Measurements from ENCODE around the gene AZI2. TPM values are rescaled to one million over a fixed set of nuclear protein-coding genes. Genes with fewer than 3 reads are reported as not detected.

The AZI2 gene
- total RNA-seq, 4 donors from 2014 or later: 44.0 to 51.1 (median 46.6) TPM

DNA sequence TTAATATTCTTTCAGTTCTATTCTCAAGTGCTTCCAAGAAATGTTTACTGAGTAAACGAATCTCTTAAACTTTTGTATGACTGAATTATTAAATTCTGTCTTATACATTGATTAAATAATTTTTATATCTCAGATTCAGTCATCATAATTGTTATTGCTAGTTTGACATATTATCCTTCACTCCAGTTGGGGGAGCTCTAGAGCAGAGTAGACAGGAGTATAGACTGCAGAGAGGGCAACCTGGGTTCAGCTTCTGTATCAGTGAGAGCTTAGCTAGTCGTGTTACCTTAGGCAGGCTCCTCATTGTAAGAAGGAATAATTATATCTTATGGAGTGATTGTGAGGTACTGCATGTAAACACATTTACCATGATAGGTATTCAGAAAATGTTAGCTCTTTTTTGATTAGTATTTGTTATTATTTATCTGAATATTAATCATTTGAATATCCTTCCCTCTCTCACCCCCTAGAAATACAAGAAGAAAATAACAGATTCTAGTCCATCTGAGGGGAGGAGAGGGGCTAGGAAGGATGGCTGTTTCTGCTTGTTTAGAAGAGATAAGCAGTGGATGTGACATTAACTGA is 31.1 kb downstream of the AZI2 start:
- WGBS, 2 donors: 39 to 42% methylated on average over 2 of the region's 2 CpGs
- TF ChIP-seq, protein P1, sequence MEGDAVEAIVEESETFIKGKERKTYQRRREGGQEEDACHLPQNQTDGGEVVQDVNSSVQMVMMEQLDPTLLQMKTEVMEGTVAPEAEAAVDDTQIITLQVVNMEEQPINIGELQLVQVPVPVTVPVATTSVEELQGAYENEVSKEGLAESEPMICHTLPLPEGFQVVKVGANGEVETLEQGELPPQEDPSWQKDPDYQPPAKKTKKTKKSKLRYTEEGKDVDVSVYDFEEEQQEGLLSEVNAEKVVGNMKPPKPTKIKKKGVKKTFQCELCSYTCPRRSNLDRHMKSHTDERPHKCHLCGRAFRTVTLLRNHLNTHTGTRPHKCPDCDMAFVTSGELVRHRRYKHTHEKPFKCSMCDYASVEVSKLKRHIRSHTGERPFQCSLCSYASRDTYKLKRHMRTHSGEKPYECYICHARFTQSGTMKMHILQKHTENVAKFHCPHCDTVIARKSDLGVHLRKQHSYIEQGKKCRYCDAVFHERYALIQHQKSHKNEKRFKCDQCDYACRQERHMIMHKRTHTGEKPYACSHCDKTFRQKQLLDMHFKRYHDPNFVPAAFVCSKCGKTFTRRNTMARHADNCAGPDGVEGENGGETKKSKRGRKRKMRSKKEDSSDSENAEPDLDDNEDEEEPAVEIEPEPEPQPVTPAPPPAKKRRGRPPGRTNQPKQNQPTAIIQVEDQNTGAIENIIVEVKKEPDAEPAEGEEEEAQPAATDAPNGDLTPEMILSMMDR (IDR thresholded peaks at IDR 0.05): no peak
- no peak for TF ChIP-seq POLR2A (IDR thresholded peaks at IDR 0.05)
- no peak overlapping the region for H3K4me3 ChIP-seq (ENCODE audit: low read depth, poor library complexity, severe bottlenecking)
- intact Hi-C loops (cut with DNase I; ENCODE audit: low total_unique reads): no loop called here
- DNase-seq (ENCODE audit: low spot score in 2 of 2): no peak

DNA sequence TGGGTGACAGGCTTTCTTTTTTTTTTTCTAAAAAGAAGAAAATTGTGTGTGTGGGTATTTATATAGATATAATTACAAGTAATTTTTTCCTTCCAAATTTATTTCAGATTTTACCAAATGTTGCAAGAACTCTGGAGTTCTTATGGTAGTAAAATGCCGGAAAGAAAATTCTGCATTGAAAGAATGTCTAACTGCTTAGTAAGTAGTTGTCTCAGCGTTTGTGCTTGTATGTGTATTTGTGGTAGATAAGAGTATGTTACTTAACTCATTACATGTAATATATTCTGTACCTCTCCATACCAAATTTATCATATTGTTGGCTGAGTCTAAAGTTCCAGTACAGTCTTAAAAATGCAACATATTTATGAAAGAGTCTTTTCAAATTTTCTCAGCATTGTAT is 32.4 kb downstream of the AZI2 start:
- H3K4me3 ChIP-seq (ENCODE audit: low read depth, poor library complexity, severe bottlenecking): no peak overlapping the region
- 85 to 88% methylated on average over 2 of the region's 2 CpGs for WGBS, 2 donors
- intact Hi-C loops (cut with DNase I; ENCODE audit: low total_unique reads): no loop called here
- DNase-seq (ENCODE audit: low spot score in 2 of 2): no peak
- TF ChIP-seq POLR2A (IDR thresholded peaks at IDR 0.05): no peak
- TF ChIP-seq, protein P1 (IDR thresholded peaks at IDR 0.05): no peak

DNA sequence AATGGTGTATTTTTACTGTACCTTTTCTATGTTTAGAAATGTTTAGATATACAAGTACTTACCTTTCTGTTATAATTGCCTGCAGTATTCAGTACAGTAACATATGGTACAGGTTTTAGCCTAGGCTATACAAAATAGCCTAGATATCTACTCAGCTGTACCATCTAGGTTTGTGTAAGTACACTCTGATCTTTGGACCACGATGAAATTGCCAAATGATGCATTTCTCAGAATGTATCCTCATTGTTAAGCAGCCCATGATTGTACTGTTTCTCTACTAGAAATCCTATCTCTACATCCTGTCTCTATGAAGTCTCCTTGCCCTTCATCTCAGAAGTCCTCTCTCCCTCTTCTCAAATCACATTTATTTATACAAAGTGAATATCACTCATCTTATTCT is 32.9 kb downstream of the AZI2 start:
- TF ChIP-seq POLR2A (IDR thresholded peaks at IDR 0.05): no peak
- TF ChIP-seq, protein P1 (IDR thresholded peaks at IDR 0.05): no peak
- intact Hi-C loops (cut with DNase I; ENCODE audit: low total_unique reads): no loop called here
- H3K4me3 ChIP-seq (ENCODE audit: low read depth, poor library complexity, severe bottlenecking): no peak overlapping the region
- WGBS, 2 donors: 97% methylated on average over 1 of the region's 1 CpG
- no peak for DNase-seq (ENCODE audit: low spot score in 2 of 2)

DNA sequence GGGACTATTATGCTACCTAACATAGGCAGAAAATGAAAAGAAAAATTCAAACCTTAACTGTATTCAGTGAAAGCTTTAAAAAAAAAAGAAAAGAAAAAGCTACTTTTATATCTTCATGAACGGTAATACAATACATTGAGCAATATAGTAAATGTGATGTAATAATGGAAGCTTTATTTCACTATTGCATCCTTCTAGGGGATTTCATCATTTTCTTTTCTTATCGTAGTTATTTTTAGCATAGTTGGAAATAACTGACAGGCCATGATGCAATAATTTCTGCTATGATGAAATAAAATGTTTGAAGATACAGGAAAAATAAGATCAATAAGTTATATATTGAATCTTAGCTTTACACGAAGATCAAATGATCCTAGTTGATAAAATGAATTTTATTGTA is 40.4 kb downstream of the AZI2 start:
- DNase-seq (ENCODE audit: low spot score in 2 of 2): no peak
- TF ChIP-seq POLR2A (IDR thresholded peaks at IDR 0.05): no peak
- TF ChIP-seq, protein P1 (IDR thresholded peaks at IDR 0.05): no peak
- 78 to 85% methylated on average over 3 of the region's 3 CpGs for WGBS, 2 donors
- H3K4me3 ChIP-seq (ENCODE audit: low read depth, poor library complexity, severe bottlenecking): no peak overlapping the region
- intact Hi-C loops (cut with DNase I; ENCODE audit: low total_unique reads): no loop called here

DNA sequence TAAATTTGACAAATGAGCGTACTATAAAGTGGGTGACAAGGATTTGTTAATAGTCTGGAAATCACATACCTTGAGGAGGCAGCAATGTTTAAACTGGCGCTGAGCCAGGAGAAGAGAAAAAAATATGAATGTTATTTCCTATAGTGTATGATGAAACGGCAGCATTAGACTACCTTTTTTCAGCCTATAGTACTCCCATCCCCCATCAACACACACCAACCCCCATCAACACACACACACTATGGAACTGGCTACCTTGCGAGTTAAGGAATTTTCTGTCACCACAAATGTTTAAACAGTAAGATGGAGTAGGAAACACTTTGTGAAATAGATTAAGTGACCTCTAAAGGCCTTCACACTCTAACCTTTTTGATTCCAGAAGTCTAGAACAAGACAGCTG is 46.9 kb downstream of the AZI2 start:
- intact Hi-C loops (cut with DNase I; ENCODE audit: low total_unique reads): no loop called here
- WGBS, 2 donors: 83 to 88% methylated on average over 4 of the region's 4 CpGs
- no peak for DNase-seq (ENCODE audit: low spot score in 2 of 2)

More for the DNA sequence above, 46.9 kb downstream of the AZI2 start:
- TF ChIP-seq, protein P1 (IDR thresholded peaks at IDR 0.05): no peak
- no peak for TF ChIP-seq POLR2A (IDR thresholded peaks at IDR 0.05)
- no peak overlapping the region for H3K4me3 ChIP-seq (ENCODE audit: low read depth, poor library complexity, severe bottlenecking)
